ENCODE measurements around the gene ZFHX2. TPM values are rescaled to one million over a fixed set of nuclear protein-coding genes. Genes with fewer than 3 reads are reported as not detected.
"Not testable (repeated sequence)": the region's sequence is repeated elsewhere in the genome, so short reads cannot be mapped to it uniquely, and the experiment has no call there.

Gene ZFHX2
- polyA plus RNA-seq, 1 donor from 2014 or later, result 0.72 TPM

- H3K27ac ChIP-seq (ENCODE audit: low read length), result peak overlapping the region; percentile 91
- no peak overlapping the region for H2AFZ ChIP-seq (ENCODE audit: low read depth, low read length)
- no peaks in the 10 kb centered on the region for H3K27me3 ChIP-seq (ENCODE audit: insufficient read depth, low read depth, low read length)
- H3K9ac ChIP-seq (ENCODE audit: low read length), result peak overlapping the region; percentile 62
- no peaks in the 10 kb centered on the region for H3K9me3 ChIP-seq (ENCODE audit: low read length)
- H4K20me1 ChIP-seq (ENCODE audit: insufficient read depth), result no peaks in the 10 kb centered on the region
- H3K9me2 ChIP-seq (ENCODE audit: insufficient read depth, low read length), result no peaks in the 10 kb centered on the region
- no peaks in the 10 kb centered on the region for H3F3A ChIP-seq (ENCODE audit: insufficient read depth, low read length, poor library complexity, severe bottlenecking)
- TF ChIP-seq SMC3 (conservative IDR thresholded peaks at IDR 0.05; ENCODE audit: poor library complexity) (no peak), POLR2AphosphoS5 (IDR thresholded peaks at IDR 0.05) (no peak), TAF1 (IDR thresholded peaks at IDR 0.05; ENCODE audit: low read depth) (no peak), EP300 (conservative IDR thresholded peaks at IDR 0.05; ENCODE audit: poor library complexity, severe bottlenecking) (no peak), CTCF (IDR thresholded peaks at IDR 0.05; ENCODE audit: poor library complexity, severe bottlenecking) (no peak)
- TF ChIP-seq, protein P1, sequence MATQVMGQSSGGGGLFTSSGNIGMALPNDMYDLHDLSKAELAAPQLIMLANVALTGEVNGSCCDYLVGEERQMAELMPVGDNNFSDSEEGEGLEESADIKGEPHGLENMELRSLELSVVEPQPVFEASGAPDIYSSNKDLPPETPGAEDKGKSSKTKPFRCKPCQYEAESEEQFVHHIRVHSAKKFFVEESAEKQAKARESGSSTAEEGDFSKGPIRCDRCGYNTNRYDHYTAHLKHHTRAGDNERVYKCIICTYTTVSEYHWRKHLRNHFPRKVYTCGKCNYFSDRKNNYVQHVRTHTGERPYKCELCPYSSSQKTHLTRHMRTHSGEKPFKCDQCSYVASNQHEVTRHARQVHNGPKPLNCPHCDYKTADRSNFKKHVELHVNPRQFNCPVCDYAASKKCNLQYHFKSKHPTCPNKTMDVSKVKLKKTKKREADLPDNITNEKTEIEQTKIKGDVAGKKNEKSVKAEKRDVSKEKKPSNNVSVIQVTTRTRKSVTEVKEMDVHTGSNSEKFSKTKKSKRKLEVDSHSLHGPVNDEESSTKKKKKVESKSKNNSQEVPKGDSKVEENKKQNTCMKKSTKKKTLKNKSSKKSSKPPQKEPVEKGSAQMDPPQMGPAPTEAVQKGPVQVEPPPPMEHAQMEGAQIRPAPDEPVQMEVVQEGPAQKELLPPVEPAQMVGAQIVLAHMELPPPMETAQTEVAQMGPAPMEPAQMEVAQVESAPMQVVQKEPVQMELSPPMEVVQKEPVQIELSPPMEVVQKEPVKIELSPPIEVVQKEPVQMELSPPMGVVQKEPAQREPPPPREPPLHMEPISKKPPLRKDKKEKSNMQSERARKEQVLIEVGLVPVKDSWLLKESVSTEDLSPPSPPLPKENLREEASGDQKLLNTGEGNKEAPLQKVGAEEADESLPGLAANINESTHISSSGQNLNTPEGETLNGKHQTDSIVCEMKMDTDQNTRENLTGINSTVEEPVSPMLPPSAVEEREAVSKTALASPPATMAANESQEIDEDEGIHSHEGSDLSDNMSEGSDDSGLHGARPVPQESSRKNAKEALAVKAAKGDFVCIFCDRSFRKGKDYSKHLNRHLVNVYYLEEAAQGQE (IDR thresholded peaks at IDR 0.05; ENCODE audit: borderline replicate concordance), result no peak
- H3K36me3 ChIP-seq (ENCODE audit: insufficient read depth, low read length), result no peaks in the 10 kb centered on the region
- H3K4me2 ChIP-seq (ENCODE audit: low read length), result no peak overlapping the region
- H3K4me3 ChIP-seq (ENCODE audit: low read length), result peak overlapping the region; percentile 39
- no peaks in the 10 kb centered on the region for H3K79me2 ChIP-seq (replicated peaks; ENCODE audit: insufficient read depth, low read length)
These were observed 14.1 kb downstream of the ZFHX2 start for GRCh38 chr14:23537351-23538049.

DNA sequence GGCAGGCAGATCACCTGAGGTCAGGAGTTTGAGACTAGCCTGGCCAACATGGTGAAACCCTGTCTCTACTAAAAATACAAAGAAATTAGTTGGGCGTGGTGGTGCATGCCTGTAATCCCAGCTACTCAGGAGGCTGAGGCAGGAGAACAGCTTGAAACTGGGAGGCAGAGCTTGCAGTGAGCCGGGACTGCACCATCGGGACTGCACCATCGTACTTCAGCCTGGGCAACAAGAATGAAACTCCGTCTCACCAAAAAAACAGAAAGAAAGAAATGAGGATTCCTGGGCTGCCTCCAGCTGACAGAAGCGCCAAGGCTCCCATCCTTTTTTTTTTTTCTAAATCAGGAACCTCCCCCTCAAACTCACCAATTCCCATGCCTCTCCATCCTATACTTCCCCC, 14.7 kb downstream of the ZFHX2 start:
- not testable (repeated sequence) for H3K79me2 ChIP-seq (replicated peaks; ENCODE audit: insufficient read depth, low read length); H3K9me3 ChIP-seq (ENCODE audit: low read length); H3K27me3 ChIP-seq (ENCODE audit: insufficient read depth, low read depth, low read length); H3F3A ChIP-seq (ENCODE audit: insufficient read depth, low read length, poor library complexity, severe bottlenecking); H3K4me2 ChIP-seq (ENCODE audit: low read length); H3K9ac ChIP-seq (ENCODE audit: low read length); H3K4me3 ChIP-seq (ENCODE audit: low read length); H3K36me3 ChIP-seq (ENCODE audit: insufficient read depth, low read length); H4K20me1 ChIP-seq (ENCODE audit: insufficient read depth); H3K9me2 ChIP-seq (ENCODE audit: insufficient read depth, low read length); H2AFZ ChIP-seq (ENCODE audit: low read depth, low read length)
- peak overlapping the region; percentile 91 for H3K27ac ChIP-seq (ENCODE audit: low read length)

GRCh38 chr14:23536494-23536893, 15.1 kb downstream of the ZFHX2 start:
- H3K79me2 ChIP-seq (replicated peaks; ENCODE audit: insufficient read depth, low read length), result no peaks in the 10 kb centered on the region
- H3K4me2 ChIP-seq (ENCODE audit: low read length), result no peak overlapping the region
- H3F3A ChIP-seq (ENCODE audit: insufficient read depth, low read length, poor library complexity, severe bottlenecking), result no peaks in the 10 kb centered on the region
- no peak for TF ChIP-seq CTCF (IDR thresholded peaks at IDR 0.05; ENCODE audit: poor library complexity, severe bottlenecking)
- TF ChIP-seq RAD21 (conservative IDR thresholded peaks at IDR 0.05), result no peak
- no peak for TF ChIP-seq POLR2AphosphoS5 (IDR thresholded peaks at IDR 0.05)
- TF ChIP-seq, protein P1 (IDR thresholded peaks at IDR 0.05; ENCODE audit: borderline replicate concordance), result no peak
- no peak for TF ChIP-seq SMC3 (conservative IDR thresholded peaks at IDR 0.05; ENCODE audit: poor library complexity)
- TF ChIP-seq EP300 (conservative IDR thresholded peaks at IDR 0.05; ENCODE audit: poor library complexity, severe bottlenecking), result no peak
- TF ChIP-seq MXI1 (conservative IDR thresholded peaks at IDR 0.05; ENCODE audit: poor library complexity, severe bottlenecking), result no peak
- TF ChIP-seq EZH2 (IDR thresholded peaks at IDR 0.05; ENCODE audit: borderline replicate concordance, insufficient read depth, low read length, poor library complexity, severe bottlenecking), result no peak
- no peak for TF ChIP-seq TAF1 (IDR thresholded peaks at IDR 0.05; ENCODE audit: low read depth)
- H4K20me1 ChIP-seq (ENCODE audit: insufficient read depth), result no peaks in the 10 kb centered on the region
- no peaks in the 10 kb centered on the region for H3K9me2 ChIP-seq (ENCODE audit: insufficient read depth, low read length)
- H3K27ac ChIP-seq (ENCODE audit: low read length), result no peak overlapping the region
- no peak overlapping the region for H3K9ac ChIP-seq (ENCODE audit: low read length)
- no peaks in the 10 kb centered on the region for H3K27me3 ChIP-seq (ENCODE audit: insufficient read depth, low read depth, low read length)
- H3K9me3 ChIP-seq (ENCODE audit: low read length), result no peaks in the 10 kb centered on the region
- no peaks in the 10 kb centered on the region for H3K36me3 ChIP-seq (ENCODE audit: insufficient read depth, low read length)
- H2AFZ ChIP-seq (ENCODE audit: low read depth, low read length), result no peak overlapping the region
- no peak overlapping the region for H3K4me3 ChIP-seq (ENCODE audit: low read length)
